Measurements from ENCODE around the gene EYS. TPM values are rescaled to one million over a fixed set of nuclear protein-coding genes. Genes with fewer than 3 reads are reported as not detected.

Gene EYS
- total and polyA plus RNA-seq, 4 donors: not detected

GRCh38 chr6:64083261-64083660 is 1623.8 kb downstream of the EYS start:
- no peaks in the 10 kb centered on the region for H3K4me1 ChIP-seq (ENCODE audit: control insufficient read depth in 1 of 2, insufficient read depth in 2 of 2, low read length in 2 of 2)
- ATAC-seq (ENCODE audit: low FRiP score) (no peak), DNase-seq (no peak)
- no peaks in the 10 kb centered on the region for H3K27me3 ChIP-seq (ENCODE audit: control insufficient read depth in 1 of 2, insufficient read depth in 2 of 2, low read length in 1 of 2)
- no peaks in the 10 kb centered on the region for H3K9me3 ChIP-seq (ENCODE audit: control insufficient read depth, low read length)
- no peak overlapping the region for H3K4me3 ChIP-seq (ENCODE audit: low read length in 2 of 2)
- no peaks in the 10 kb centered on the region for H3K36me3 ChIP-seq (ENCODE audit: control insufficient read depth in 1 of 2, insufficient read depth in 2 of 2, low read length in 1 of 2)
- WGBS, 2 donors: 89 to 92% methylated on average over 2 of the region's 2 CpGs
- H3K27ac ChIP-seq (ENCODE audit: low read depth in 1 of 2, low read length in 2 of 2): no peak overlapping the region
- intact Hi-C loops (cut with DNase I): no loop called here

- ATAC-seq (ENCODE audit: low FRiP score) (no peak), DNase-seq (no peak)
- intact Hi-C loops (cut with DNase I): no loop called here
- Histone ChIP-seq H3K9me3 (ENCODE audit: control insufficient read depth, low read length) (no peaks in the 10 kb centered on the region), H3K27me3 (ENCODE audit: control insufficient read depth in 1 of 2, insufficient read depth in 2 of 2, low read length in 1 of 2) (no peaks in the 10 kb centered on the region), H3K4me1 (ENCODE audit: control insufficient read depth in 1 of 2, insufficient read depth in 2 of 2, low read length in 2 of 2) (no peaks in the 10 kb centered on the region), H3K27ac (ENCODE audit: low read depth in 1 of 2, low read length in 2 of 2) (no peak overlapping the region), H3K4me3 (ENCODE audit: low read length in 2 of 2) (no peak overlapping the region), H3K36me3 (ENCODE audit: control insufficient read depth in 1 of 2, insufficient read depth in 2 of 2, low read length in 1 of 2) (no peaks in the 10 kb centered on the region)
- 4 to 14% methylated on average over 2 of the region's 2 CpGs for WGBS, 2 donors
These were observed 1625.6 kb downstream of the EYS start for GRCh38 chr6:64081453-64081852.

- ATAC-seq (ENCODE audit: low FRiP score) (no peak), DNase-seq (no peak)
- intact Hi-C loops (cut with DNase I): no loop called here
- Histone ChIP-seq H3K4me1 (ENCODE audit: control insufficient read depth in 1 of 2, insufficient read depth in 2 of 2, low read length in 2 of 2) (no peaks in the 10 kb centered on the region), H3K36me3 (ENCODE audit: control insufficient read depth in 1 of 2, insufficient read depth in 2 of 2, low read length in 1 of 2) (no peaks in the 10 kb centered on the region), H3K9me3 (ENCODE audit: control insufficient read depth, low read length) (no peaks in the 10 kb centered on the region), H3K27me3 (ENCODE audit: control insufficient read depth in 1 of 2, insufficient read depth in 2 of 2, low read length in 1 of 2) (no peaks in the 10 kb centered on the region), H3K27ac (ENCODE audit: low read depth in 1 of 2, low read length in 2 of 2) (no peak overlapping the region), H3K4me3 (ENCODE audit: low read length in 2 of 2) (no peak overlapping the region)
- WGBS, 2 donors: 53 to 67% methylated on average over 1 of the region's 1 CpG
These were observed 1632.0 kb downstream of the EYS start for GRCh38 chr6:64074981-64075380.

- Histone ChIP-seq H3K4me1 (ENCODE audit: control insufficient read depth in 1 of 2, insufficient read depth in 2 of 2, low read length in 2 of 2) (no peaks in the 10 kb centered on the region), H3K27me3 (ENCODE audit: control insufficient read depth in 1 of 2, insufficient read depth in 2 of 2, low read length in 1 of 2) (no peaks in the 10 kb centered on the region), H3K9me3 (ENCODE audit: control insufficient read depth, low read length) (peaks cover 2% of the 10 kb centered on the region), H3K27ac (ENCODE audit: low read depth in 1 of 2, low read length in 2 of 2) (no peak overlapping the region), H3K36me3 (ENCODE audit: control insufficient read depth in 1 of 2, insufficient read depth in 2 of 2, low read length in 1 of 2) (no peaks in the 10 kb centered on the region), H3K4me3 (ENCODE audit: low read length in 2 of 2) (no peak overlapping the region)
- 71 to 79% methylated on average over 1 of the region's 1 CpG for WGBS, 2 donors
- DNase-seq: no peak
- no peak for ATAC-seq (ENCODE audit: low FRiP score)
- intact Hi-C loops (cut with DNase I): no loop called here
These were observed 1634.3 kb downstream of the EYS start for GRCh38 chr6:64072686-64073085.

- no peak overlapping the region for H3K27ac ChIP-seq (ENCODE audit: low read depth in 1 of 2, low read length in 2 of 2)
- H3K27me3 ChIP-seq (ENCODE audit: control insufficient read depth in 1 of 2, insufficient read depth in 2 of 2, low read length in 1 of 2): no peaks in the 10 kb centered on the region
- H3K36me3 ChIP-seq (ENCODE audit: control insufficient read depth in 1 of 2, insufficient read depth in 2 of 2, low read length in 1 of 2): no peaks in the 10 kb centered on the region
- ATAC-seq (ENCODE audit: low FRiP score) (no peak), DNase-seq (no peak)
- no peak overlapping the region for H3K4me3 ChIP-seq (ENCODE audit: low read length in 2 of 2)
- intact Hi-C loops (cut with DNase I): no loop called here
- 78 to 79% methylated on average over 1 of the region's 1 CpG for WGBS, 2 donors
- peaks cover 2% of the 10 kb centered on the region for H3K9me3 ChIP-seq (ENCODE audit: control insufficient read depth, low read length)
- H3K4me1 ChIP-seq (ENCODE audit: control insufficient read depth in 1 of 2, insufficient read depth in 2 of 2, low read length in 2 of 2): no peaks in the 10 kb centered on the region
These were observed 1642.1 kb downstream of the EYS start for GRCh38 chr6:64064919-64065318.

- DNase-seq (no peak), ATAC-seq (ENCODE audit: low FRiP score) (no peak)
- no peak overlapping the region for H3K4me3 ChIP-seq (ENCODE audit: low read length in 2 of 2)
- no peaks in the 10 kb centered on the region for H3K36me3 ChIP-seq (ENCODE audit: control insufficient read depth in 1 of 2, insufficient read depth in 2 of 2, low read length in 1 of 2)
- no peak overlapping the region for H3K27ac ChIP-seq (ENCODE audit: low read depth in 1 of 2, low read length in 2 of 2)
- H3K27me3 ChIP-seq (ENCODE audit: control insufficient read depth in 1 of 2, insufficient read depth in 2 of 2, low read length in 1 of 2): no peaks in the 10 kb centered on the region
- intact Hi-C loops (cut with DNase I): no loop called here
- no peaks in the 10 kb centered on the region for H3K9me3 ChIP-seq (ENCODE audit: control insufficient read depth, low read length)
- WGBS, 2 donors: 86 to 89% methylated on average over 5 of the region's 5 CpGs
- no peaks in the 10 kb centered on the region for H3K4me1 ChIP-seq (ENCODE audit: control insufficient read depth in 1 of 2, insufficient read depth in 2 of 2, low read length in 2 of 2)
These were observed 1643.9 kb downstream of the EYS start for GRCh38 chr6:64062960-64063683.

GRCh38 chr6:64054861-64055260 is 1652.2 kb downstream of the EYS start:
- no peak for ATAC-seq (ENCODE audit: low FRiP score)
- H3K27ac ChIP-seq (ENCODE audit: low read depth in 1 of 2, low read length in 2 of 2): no peak overlapping the region
- H3K27me3 ChIP-seq (ENCODE audit: control insufficient read depth in 1 of 2, insufficient read depth in 2 of 2, low read length in 1 of 2): no peaks in the 10 kb centered on the region
- intact Hi-C loops (cut with DNase I): no loop called here
- H3K4me1 ChIP-seq (ENCODE audit: control insufficient read depth in 1 of 2, insufficient read depth in 2 of 2, low read length in 2 of 2): no peaks in the 10 kb centered on the region
- no peaks in the 10 kb centered on the region for H3K9me3 ChIP-seq (ENCODE audit: control insufficient read depth, low read length)
- DNase-seq: no peak
- no peak overlapping the region for H3K4me3 ChIP-seq (ENCODE audit: low read length in 2 of 2)
- 32 to 38% methylated on average over 1 of the region's 1 CpG for WGBS, 2 donors
- H3K36me3 ChIP-seq (ENCODE audit: control insufficient read depth in 1 of 2, insufficient read depth in 2 of 2, low read length in 1 of 2): no peaks in the 10 kb centered on the region

- H3K36me3 ChIP-seq (ENCODE audit: control insufficient read depth in 1 of 2, insufficient read depth in 2 of 2, low read length in 1 of 2): no peaks in the 10 kb centered on the region
- WGBS, 2 donors: 27 to 36% methylated on average over 1 of the region's 1 CpG
- intact Hi-C loops (cut with DNase I): no loop called here
- DNase-seq (no peak), ATAC-seq (ENCODE audit: low FRiP score) (no peak)
- no peak overlapping the region for H3K4me3 ChIP-seq (ENCODE audit: low read length in 2 of 2)
- H3K9me3 ChIP-seq (ENCODE audit: control insufficient read depth, low read length): peaks cover 2% of the 10 kb centered on the region
- H3K27me3 ChIP-seq (ENCODE audit: control insufficient read depth in 1 of 2, insufficient read depth in 2 of 2, low read length in 1 of 2): no peaks in the 10 kb centered on the region
- H3K4me1 ChIP-seq (ENCODE audit: control insufficient read depth in 1 of 2, insufficient read depth in 2 of 2, low read length in 2 of 2): no peaks in the 10 kb centered on the region
- no peak overlapping the region for H3K27ac ChIP-seq (ENCODE audit: low read depth in 1 of 2, low read length in 2 of 2)
These were observed 1656.4 kb downstream of the EYS start for GRCh38 chr6:64050590-64050989.

- Histone ChIP-seq H3K4me1 (ENCODE audit: control insufficient read depth in 1 of 2, insufficient read depth in 2 of 2, low read length in 2 of 2) (no peaks in the 10 kb centered on the region), H3K9me3 (ENCODE audit: control insufficient read depth, low read length) (peaks cover 2% of the 10 kb centered on the region), H3K27me3 (ENCODE audit: control insufficient read depth in 1 of 2, insufficient read depth in 2 of 2, low read length in 1 of 2) (no peaks in the 10 kb centered on the region), H3K27ac (ENCODE audit: low read depth in 1 of 2, low read length in 2 of 2) (no peak overlapping the region), H3K4me3 (ENCODE audit: low read length in 2 of 2) (no peak overlapping the region), H3K36me3 (ENCODE audit: control insufficient read depth in 1 of 2, insufficient read depth in 2 of 2, low read length in 1 of 2) (no peaks in the 10 kb centered on the region)
- 55 to 59% methylated on average over 2 of the region's 2 CpGs for WGBS, 2 donors
- ATAC-seq (ENCODE audit: low FRiP score) (no peak), DNase-seq (no peak)
- intact Hi-C loops (cut with DNase I): no loop called here
These were observed 1657.3 kb downstream of the EYS start for GRCh38 chr6:64049736-64050135.
